Neuronal stem cell (in vitro differentiated cells): Measurements from ENCODE around the gene CANX.
A peak's percentile ranks its signal among the peaks of the same experiment; 100 is the strongest.
"Not testable (repeated sequence)": the region's sequence is repeated elsewhere in the genome, so short reads cannot be mapped to it uniquely, and the experiment has no call there.

Source experiments
- DNase-seq: peaks from one replicate; pipeline ENCODE4 v3.0.0-alpha.2; 2013; ENCODE audit warnings: low spot score
- H2AFZ ChIP-seq: one replicate; pipeline ENCODE4 v1.6.1; 2013; ENCODE audit warnings: mild to moderate bottlenecking, low read length, inconsistent platforms
- H2AK5ac ChIP-seq: 2 replicates; pipeline ENCODE4 v1.6.1; 2013; ENCODE audit warnings: low read depth, mild to moderate bottlenecking, inconsistent platforms, low read length, moderate library complexity, mixed read lengths
- H2BK120ac ChIP-seq: 2 replicates; pipeline ENCODE4 v1.6.1; 2013; ENCODE audit warnings: low read depth, mild to moderate bottlenecking, inconsistent platforms, low read length, moderate library complexity, mixed read lengths
- H2BK12ac ChIP-seq: one replicate; pipeline ENCODE4 v1.6.1; 2013; ENCODE audit warnings: low read length, inconsistent platforms
- H2BK15ac ChIP-seq: 2 replicates; pipeline ENCODE4 v1.6.1; 2013; ENCODE audit warnings: mild to moderate bottlenecking, low read length, inconsistent platforms, mixed read lengths
- H2BK5ac ChIP-seq: one replicate; pipeline ENCODE4 v1.6.1; 2013; ENCODE audit warnings: inconsistent platforms, mild to moderate bottlenecking, low read length, moderate library complexity
- H3K14ac ChIP-seq: one replicate; pipeline ENCODE4 v1.6.1; 2013; ENCODE audit warnings: low read length, inconsistent platforms
- H3K18ac ChIP-seq: 2 replicates; pipeline ENCODE4 v1.6.1; 2013; ENCODE audit warnings: low read length, inconsistent platforms
- H3K23ac ChIP-seq: 2 replicates; pipeline ENCODE4 v1.6.1; 2013; ENCODE audit warnings: low read depth, mild to moderate bottlenecking, mixed read lengths, low read length, inconsistent platforms; ENCODE audit not compliant: poor library complexity
- H3K27ac ChIP-seq: replicated peaks from 3 replicates; pipeline ENCODE4 v1.5.1; 2013; ENCODE audit warnings: low read length, inconsistent platforms
- H3K27me3 ChIP-seq, 3 experiments: 2 replicates each; pipeline ENCODE4 v1.6.1; 2013; ENCODE audit warnings: low read length in 3 of 3, mild to moderate bottlenecking in 2 of 3, inconsistent platforms in 1 of 3, low read depth in 1 of 3, mixed read lengths in 1 of 3, moderate library complexity in 1 of 3; ENCODE audit not compliant: control insufficient read depth in 3 of 3, insufficient read depth in 3 of 3
- H3K36me3 ChIP-seq, 2 donors: replicated peaks in 1 of 2; 2 replicates each; pipeline ENCODE4 v1.6.1; 2013; ENCODE audit warnings: low read length in 2 of 2; ENCODE audit not compliant: control insufficient read depth in 2 of 2, insufficient read depth in 2 of 2
- H3K4ac ChIP-seq: 2 replicates; pipeline ENCODE4 v1.6.1; 2013; ENCODE audit warnings: inconsistent platforms, mild to moderate bottlenecking, low read length, moderate library complexity
- H3K4me1 ChIP-seq, 2 donors: 1 replicate in 1 of 2; 2 replicates in 1 of 2; pipeline ENCODE4 v1.6.1; 2013; ENCODE audit warnings: low read length in 2 of 2, low read depth in 1 of 2; ENCODE audit not compliant: control insufficient read depth in 2 of 2, insufficient read depth in 1 of 2
- H3K4me2 ChIP-seq: one replicate; pipeline ENCODE4 v1.6.1; 2013; ENCODE audit warnings: mild to moderate bottlenecking, low read length, inconsistent platforms; ENCODE audit not compliant: insufficient read depth, poor library complexity, severe bottlenecking
- H3K4me3 ChIP-seq, 2 donors: 2 replicates each; pipeline ENCODE4 v1.5.1; 2013; ENCODE audit warnings: low read length in 2 of 2, mild to moderate bottlenecking in 2 of 2, inconsistent platforms in 1 of 2, moderate library complexity in 1 of 2
- H3K79me1 ChIP-seq: one replicate; pipeline ENCODE4 v1.6.1; 2013; ENCODE audit warnings: low read depth, mild to moderate bottlenecking, inconsistent platforms, low read length, moderate library complexity
- H3K9ac ChIP-seq: one replicate; pipeline ENCODE4 v1.6.1; 2013; ENCODE audit warnings: mild to moderate bottlenecking, low read depth, low read length, inconsistent platforms; ENCODE audit not compliant: poor library complexity
- H3K9me3 ChIP-seq, 2 donors: replicated peaks in 1 of 2; 2 replicates each; pipeline versions ENCODE3 to v1.6.1; 2013; ENCODE audit warnings: low read length in 2 of 2, mild to moderate bottlenecking in 2 of 2, inconsistent platforms in 1 of 2, low read depth in 1 of 2, mixed read lengths in 1 of 2, moderate library complexity in 1 of 2; ENCODE audit not compliant: control insufficient read depth in 2 of 2, insufficient read depth in 1 of 2
- H4K8ac ChIP-seq: one replicate; pipeline ENCODE4 v1.6.1; 2013; ENCODE audit warnings: low read depth, mild to moderate bottlenecking, inconsistent platforms, low read length, moderate library complexity
- H4K91ac ChIP-seq: one replicate; pipeline ENCODE4 v1.6.1; 2013; ENCODE audit warnings: low read length, low read depth, mild to moderate bottlenecking, inconsistent platforms; ENCODE audit not compliant: poor library complexity
- WGBS, 2 donors: extraction: QIAGEN DNeasy Blood & Tissue Kit; methylation state at CpG; one replicate each; pipeline ENCODE4 v1.1.7; 2013; ENCODE audit warnings: missing lambda C conversion rate in 2 of 2, mixed read lengths in 1 of 2; ENCODE audit not compliant: insufficient read length in 2 of 2, insufficient replicate concordance in 1 of 2; ENCODE audit errors: extremely low coverage in 2 of 2; 5-methylcytosine and 5-hydroxymethylcytosine counted together

Gene CANX

DNA sequence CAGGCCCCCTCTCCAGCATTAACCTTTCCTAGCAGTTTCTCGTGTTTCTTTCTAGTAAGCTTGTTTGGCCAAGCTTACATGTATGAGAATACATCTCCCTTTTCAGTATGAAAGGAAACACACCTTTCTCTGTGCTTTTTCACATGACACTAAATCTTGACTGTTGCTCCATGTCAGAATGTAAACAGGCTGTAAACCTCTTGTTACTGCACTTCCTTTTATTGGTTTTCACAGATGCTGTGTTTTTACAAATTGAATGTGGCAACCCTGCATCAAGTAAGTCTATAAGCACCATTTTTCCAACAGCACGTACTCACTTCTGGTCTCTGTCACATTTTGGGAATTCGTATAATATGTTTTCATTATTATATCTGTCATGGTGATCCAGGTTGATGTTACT lies 2.2 kb upstream of the CANX start:
- Histone ChIP-seq H2AK5ac (no peak overlapping the region), H3K27me3 (no peaks in the 10 kb centered on the region), H3K9ac (no peak overlapping the region), H3K9me3 (no peaks in the 10 kb centered on the region), H3K4me1 (peaks cover 3 to 6% of the 10 kb centered on the region in 2 donors), H2BK5ac (no peak overlapping the region), H2BK120ac (no peak overlapping the region), H2AFZ (no peak overlapping the region), H3K4ac (no peak overlapping the region), H3K14ac (no peak overlapping the region), H2BK12ac (no peak overlapping the region), H3K4me2 (no peak overlapping the region), H3K4me3 (no peak overlapping the region), H3K79me1 (peaks cover 5% of the 10 kb centered on the region), H3K27ac (no peak overlapping the region), H4K8ac (no peak overlapping the region), H3K18ac (no peak overlapping the region), H3K36me3 (peaks cover 3 to 13% of the 10 kb centered on the region in 2 donors), H4K91ac (no peak overlapping the region), H3K23ac (no peak overlapping the region), H2BK15ac (no peak overlapping the region)
- no peak for DNase-seq
- WGBS, 2 donors: no CpG with 5 or more reads among the region's 3 CpGs

DNA sequence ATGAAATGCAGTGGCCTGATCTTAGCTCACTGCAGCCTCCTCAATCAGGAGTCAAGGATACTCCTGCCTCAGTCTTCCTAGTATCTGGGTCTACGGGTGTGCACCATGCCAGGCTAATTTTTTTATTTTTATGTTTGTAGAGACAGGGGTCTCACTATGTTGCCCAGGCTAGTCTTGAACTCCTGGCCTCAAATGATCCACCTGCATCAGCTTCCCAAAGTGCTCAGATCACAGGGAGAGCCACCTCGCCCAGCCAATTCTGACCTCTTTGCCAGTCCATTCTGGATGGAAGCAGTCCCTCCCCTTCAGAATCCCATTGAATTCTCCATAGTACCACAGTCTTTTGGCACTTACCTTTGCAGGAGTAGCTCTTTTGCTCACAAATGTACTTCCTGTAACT lies 1.7 kb upstream of the CANX start:
- H3K9ac ChIP-seq: no peak overlapping the region
- no peak overlapping the region for H4K91ac ChIP-seq
- H3K36me3 ChIP-seq: peaks cover 5 to 18% of the 10 kb centered on the region in 2 donors
- no peak overlapping the region for H3K14ac ChIP-seq
- no peaks in the 10 kb centered on the region for H3K9me3 ChIP-seq
- no peak overlapping the region for H2BK15ac ChIP-seq
- no peak overlapping the region for H2AFZ ChIP-seq
- no peak overlapping the region for H4K8ac ChIP-seq
- WGBS, 2 donors: no CpG with 5 or more reads among the region's 2 CpGs
- H2BK12ac ChIP-seq: no peak overlapping the region
- H3K4me2 ChIP-seq: no peak overlapping the region
- no peak overlapping the region for H2BK120ac ChIP-seq
- H3K18ac ChIP-seq: no peak overlapping the region
- H3K4me3 ChIP-seq: no peak overlapping the region
- no peak overlapping the region for H3K27ac ChIP-seq
- H3K27me3 ChIP-seq: no peaks in the 10 kb centered on the region
- H2BK5ac ChIP-seq: no peak overlapping the region
- peaks cover 5% of the 10 kb centered on the region for H3K79me1 ChIP-seq
- no peak for DNase-seq
- H2AK5ac ChIP-seq: no peak overlapping the region
- H3K23ac ChIP-seq: no peak overlapping the region
- no peak overlapping the region for H3K4ac ChIP-seq
- H3K4me1 ChIP-seq: peaks cover 3 to 6% of the 10 kb centered on the region in 2 donors

DNA sequence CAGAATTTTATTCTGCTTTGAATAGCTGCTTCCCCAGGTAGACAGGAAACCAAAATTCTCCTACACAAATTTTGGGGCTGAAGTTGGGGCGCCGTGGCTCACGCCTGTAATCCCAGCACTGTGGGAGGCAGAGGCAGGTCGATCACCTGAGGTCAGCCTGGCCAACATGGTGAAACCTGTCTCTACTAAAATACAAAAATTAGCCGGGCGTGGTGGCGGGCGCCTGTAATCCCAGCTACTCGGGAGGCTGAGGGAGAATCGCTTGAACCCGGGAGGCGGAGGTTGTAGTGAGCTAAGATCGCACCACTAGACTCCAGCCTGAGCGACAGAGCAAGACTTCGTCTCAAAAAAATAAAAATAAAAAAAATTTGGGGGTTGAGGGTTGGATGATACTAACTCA lies 1.2 kb upstream of the CANX start:
- H2BK5ac ChIP-seq, H3K9ac ChIP-seq, H2AK5ac ChIP-seq, H3K4ac ChIP-seq, H3K4me1 ChIP-seq, H3K18ac ChIP-seq, H2BK12ac ChIP-seq, H3K79me1 ChIP-seq, H4K91ac ChIP-seq, DNase-seq, H2BK15ac ChIP-seq, H3K27me3 ChIP-seq, H3K9me3 ChIP-seq, H2BK120ac ChIP-seq, H3K23ac ChIP-seq, H4K8ac ChIP-seq, H3K14ac ChIP-seq: not testable (repeated sequence)
- Histone ChIP-seq H3K36me3 (peaks cover 7 to 22% of the 10 kb centered on the region in 2 donors), H3K4me3 (peak overlapping the region in 1 of 2 donors; percentile 93), H3K27ac (peak overlapping the region; percentile 0), H2AFZ (peak overlapping the region; percentile 91), H3K4me2 (peak overlapping the region; percentile 72)
- WGBS, 2 donors: no CpG with 5 or more reads among the region's 15 CpGs

- H4K8ac ChIP-seq: no peak overlapping the region
- H2BK120ac ChIP-seq: no peak overlapping the region
- peak overlapping the region; percentile 100 for H3K18ac ChIP-seq
- peak overlapping the region; percentile 93 to 99 for H3K4me3 ChIP-seq
- H3K23ac ChIP-seq: peak overlapping the region; percentile 99
- H3K27ac ChIP-seq: peak overlapping the region; percentile 92
- H3K14ac ChIP-seq: peak overlapping the region; percentile 79
- H2AK5ac ChIP-seq: no peak overlapping the region
- H3K4ac ChIP-seq: no peak overlapping the region
- peak overlapping the region; percentile 72 for H3K4me2 ChIP-seq
- H3K36me3 ChIP-seq: peaks cover 9 to 29% of the 10 kb centered on the region in 2 donors
- H4K91ac ChIP-seq: peak overlapping the region; percentile 46
- WGBS, 2 donors: no CpG with 5 or more reads among the region's 72 CpGs
- H2BK15ac ChIP-seq: no peak overlapping the region
- peak overlapping the region; percentile 94 for H3K9ac ChIP-seq
- H2BK12ac ChIP-seq: peak overlapping the region; percentile 66
- peaks cover 3 to 6% of the 10 kb centered on the region in 2 donors for H3K4me1 ChIP-seq
- DNase-seq: peak; percentile 99
- peaks cover 5% of the 10 kb centered on the region for H3K79me1 ChIP-seq
- no peak overlapping the region for H2BK5ac ChIP-seq
- peak overlapping the region; percentile 91 for H2AFZ ChIP-seq
- H3K9me3 ChIP-seq: peaks cover 0 to 4% of the 10 kb centered on the region in 2 donors
- no peaks in the 10 kb centered on the region for H3K27me3 ChIP-seq
Measured at GRCh38 chr5:179697993-179698934, 503 bp upstream of the CANX start.
